H1 (cell line): Measurements from ENCODE around the gene PLAC1. TPM values are rescaled to one million over a fixed set of nuclear protein-coding genes. Genes with fewer than 3 reads are reported as not detected.

Source experiments
- CTCF ChIA-PET: fragments of 300-600 bp; sonication (Branson Sonifier 250); formaldehyde crosslinking; loops from one replicate; lab custom pipeline; 2021; ENCODE audit not compliant: partially characterized antibody; lab: Charles Lee
- POLR2A ChIA-PET: fragments of 300-600 bp; sonication (Branson Sonifier 250); formaldehyde crosslinking; loops from one replicate; lab custom pipeline; 2021; ENCODE audit warnings: inconsistent platforms; ENCODE audit not compliant: partially characterized antibody; lab: Charles Lee
- DNase-seq, 2 experiments: peaks; one replicate each; pipeline versions ENCODE4 v3.0.0 to v3.0.0-alpha.2; 2010 to 2022; ENCODE audit warnings: low spot score in 2 of 2, low read depth in 1 of 2, mixed read lengths in 1 of 2
- FAIRE-seq: peaks from 2 replicates; lab custom pipeline; 2011; peaks lifted over from hg19 to GRCh38; lab: Jason Lieb, UNC
- H2AFZ ChIP-seq: 2 replicates; pipeline ENCODE4 v1.8.1; 2012; ENCODE audit warnings: low read length, inconsistent platforms
- H2AK5ac ChIP-seq: 2 replicates; pipeline ENCODE4 v1.6.1; 2013; ENCODE audit warnings: low read depth, low read length
- H2BK120ac ChIP-seq: replicated peaks from 2 replicates; pipeline ENCODE3; 2013; ENCODE audit warnings: low read depth, low read length, inconsistent platforms
- H2BK12ac ChIP-seq: 2 replicates; pipeline ENCODE4 v1.6.1; 2013; ENCODE audit warnings: low read depth, low read length
- H2BK15ac ChIP-seq: 2 replicates; pipeline ENCODE4 v1.6.1; 2013; ENCODE audit warnings: low read length
- H2BK20ac ChIP-seq: 2 replicates; pipeline ENCODE4 v1.6.1; 2013; ENCODE audit warnings: low read length
- H2BK5ac ChIP-seq: 2 replicates; pipeline ENCODE4 v1.6.1; 2013; ENCODE audit warnings: low read depth, low read length
- H3K14ac ChIP-seq: 2 replicates; pipeline ENCODE4 v1.6.1; 2013; ENCODE audit warnings: inconsistent platforms; ENCODE audit not compliant: insufficient read length
- H3K18ac ChIP-seq: 2 replicates; pipeline ENCODE4 v1.6.1; 2013; ENCODE audit warnings: low read length; ENCODE audit errors: extremely low read depth
- H3K23ac ChIP-seq: 2 replicates; pipeline ENCODE4 v1.6.1; 2013; ENCODE audit warnings: inconsistent platforms; ENCODE audit not compliant: insufficient read length
- H3K23me2 ChIP-seq: 2 replicates; pipeline ENCODE4 v1.6.1; 2013; ENCODE audit warnings: low read depth, low read length
- H3K27ac ChIP-seq: 2 replicates; pipeline ENCODE4 v1.6.1; 2011; ENCODE audit warnings: low read depth, low read length, inconsistent platforms
- H3K27me3 ChIP-seq, 4 experiments: replicated peaks in 1 of 4; 1 replicate in 1 of 4; 2 replicates in 3 of 4; pipeline versions ENCODE4 v1.6.1 to v1.8.1; 2011 to 2013; ENCODE audit warnings: low read length in 3 of 4, mild to moderate bottlenecking in 3 of 4, inconsistent platforms in 2 of 4, mixed read lengths in 2 of 4, moderate library complexity in 1 of 4; ENCODE audit not compliant: control insufficient read depth in 3 of 4, insufficient read depth in 3 of 4; ENCODE audit errors: extremely low read depth in 1 of 4
- H3K36me3 ChIP-seq, 4 experiments: 2 replicates each; pipeline versions ENCODE4 v1.6.1 to v1.8.1; 2011 to 2013; ENCODE audit warnings: mild to moderate bottlenecking in 4 of 4, low read length in 3 of 4, moderate library complexity in 2 of 4, control low read depth in 1 of 4, inconsistent platforms in 1 of 4; ENCODE audit not compliant: insufficient read depth in 4 of 4, control insufficient read depth in 2 of 4
- H3K4ac ChIP-seq: replicated peaks from 2 replicates; pipeline ENCODE3; 2013; ENCODE audit warnings: low read length, low read depth, mixed read lengths, inconsistent platforms; ENCODE audit not compliant: insufficient read length
- H3K4me1 ChIP-seq, 4 experiments: replicated peaks in 1 of 4; 1 replicate in 1 of 4; 2 replicates in 3 of 4; pipeline versions ENCODE4 v1.6.1 to v1.8.1; 2011 to 2013; ENCODE audit warnings: low read length in 3 of 4, inconsistent platforms in 2 of 4, mixed read lengths in 1 of 4; ENCODE audit not compliant: insufficient read depth in 4 of 4, control insufficient read depth in 3 of 4
- H3K4me2 ChIP-seq, 2 experiments: 2 replicates each; pipeline versions ENCODE4 v1.6.1 to v1.8.1; 2011 to 2013; ENCODE audit warnings: low read depth in 2 of 2, low read length in 2 of 2, control low read depth in 1 of 2, inconsistent platforms in 1 of 2, mild to moderate bottlenecking in 1 of 2; ENCODE audit not compliant: insufficient read depth in 1 of 2
- H3K4me3 ChIP-seq, 4 experiments: fragments of 200-600, 300-600 bp in 1 of 4; sonication (generic), shearing (Covaris generic), sonication (Bioruptor Twin) in 1 of 4; 2 replicates each; pipeline versions ENCODE4 v1.5.1 to v1.8.1; 2011 to 2016; ENCODE audit warnings: low read length in 4 of 4, low read depth in 3 of 4, control low read depth in 2 of 4, inconsistent platforms in 2 of 4, mild to moderate bottlenecking in 2 of 4, mixed read lengths in 1 of 4, moderate library complexity in 1 of 4; ENCODE audit not compliant: insufficient read depth in 2 of 4; ENCODE audit errors: extremely low read depth in 1 of 4
- H3K56ac ChIP-seq: replicated peaks from 2 replicates; pipeline ENCODE3; 2013; ENCODE audit warnings: low read depth, mild to moderate bottlenecking, mixed read lengths, low read length, inconsistent platforms; ENCODE audit not compliant: insufficient read length
- H3K79me1 ChIP-seq: 2 replicates; pipeline ENCODE4 v1.6.1; 2013; ENCODE audit warnings: low read depth, low read length, control low read depth
- H3K79me2 ChIP-seq, 2 experiments: 2 replicates each; pipeline versions ENCODE4 v1.6.1 to v1.8.1; 2012 to 2013; ENCODE audit warnings: low read length in 2 of 2, mild to moderate bottlenecking in 2 of 2, inconsistent platforms in 1 of 2; ENCODE audit not compliant: insufficient read depth in 2 of 2, control insufficient read depth in 1 of 2
- H3K9ac ChIP-seq, 4 experiments: replicated peaks in 1 of 4; 1 replicate in 1 of 4; 2 replicates in 3 of 4; pipeline versions ENCODE4 v1.6.1 to v1.8.1; 2011 to 2013; ENCODE audit warnings: low read depth in 3 of 4, low read length in 3 of 4, control low read depth in 2 of 4, mild to moderate bottlenecking in 2 of 4, moderate library complexity in 2 of 4, inconsistent platforms in 1 of 4; ENCODE audit errors: extremely low read depth in 1 of 4
- H3K9me3 ChIP-seq, 2 experiments: 2 replicates each; pipeline versions ENCODE4 v1.6.1 to v1.8.1; 2012 to 2013; ENCODE audit warnings: mild to moderate bottlenecking in 2 of 2, moderate library complexity in 2 of 2, control low read depth in 1 of 2, inconsistent platforms in 1 of 2, low read depth in 1 of 2, low read length in 1 of 2, mixed read lengths in 1 of 2; ENCODE audit not compliant: insufficient read depth in 2 of 2
- H4K20me1 ChIP-seq, 2 experiments: replicated peaks in 1 of 2; 2 replicates each; pipeline versions ENCODE3 to v1.8.1; 2011 to 2013; ENCODE audit warnings: inconsistent platforms in 2 of 2, low read length in 2 of 2, mild to moderate bottlenecking in 1 of 2; ENCODE audit not compliant: insufficient read depth in 2 of 2, control insufficient read depth in 1 of 2
- H4K5ac ChIP-seq: 2 replicates; pipeline ENCODE4 v1.6.1; 2013; ENCODE audit warnings: low read length, low read depth, mixed read lengths, inconsistent platforms; ENCODE audit not compliant: insufficient read length
- H4K8ac ChIP-seq: 2 replicates; pipeline ENCODE4 v1.8.0; 2013; ENCODE audit warnings: mild to moderate bottlenecking, moderate library complexity, low read length, inconsistent platforms; ENCODE audit not compliant: insufficient read depth; ENCODE audit errors: extremely low read depth
- H4K91ac ChIP-seq: replicated peaks from 2 replicates; pipeline ENCODE3; 2013; ENCODE audit warnings: low read length, mixed read lengths, inconsistent platforms; ENCODE audit not compliant: insufficient read length
- NANOG ChIP-seq: IDR thresholded peaks from 2 replicates; pipeline ENCODE4 v1.6.1; 2011; ENCODE audit warnings: low read length, low read depth, mild to moderate bottlenecking, inconsistent platforms; ENCODE audit not compliant: insufficient read depth, poor library complexity, severe bottlenecking
- POLR2A ChIP-seq, 2 experiments: IDR thresholded peaks; 1 replicate in 1 of 2; 2 replicates in 1 of 2; pipeline ENCODE4 v1.6.1; 2011; ENCODE audit warnings: low read depth in 2 of 2, low read length in 2 of 2, mild to moderate bottlenecking in 2 of 2; ENCODE audit errors: control extremely low read depth in 1 of 2
- POU5F1 ChIP-seq: IDR thresholded peaks from 2 replicates; pipeline ENCODE4 v1.6.1; 2011; ENCODE audit warnings: low read depth, mild to moderate bottlenecking, low read length, moderate library complexity
- RBBP5 ChIP-seq: IDR thresholded peaks from 2 replicates; pipeline ENCODE4 v1.7.1; 2012; ENCODE audit warnings: low read depth, mild to moderate bottlenecking, inconsistent platforms, low read length, moderate library complexity, borderline replicate concordance
- SAP30 ChIP-seq: fragments of 300-600 bp; sonication (generic); IDR thresholded peaks from 2 replicates; pipeline ENCODE4 v1.7.1; 2012; ENCODE audit warnings: low read length, moderate library complexity, mild to moderate bottlenecking, inconsistent platforms; ENCODE audit not compliant: insufficient read depth, insufficient replicate concordance
- SP1 ChIP-seq: IDR thresholded peaks from 2 replicates; pipeline ENCODE4 v1.6.1; 2011; ENCODE audit warnings: low read depth, low read length
- TAF7 ChIP-seq: optimal IDR thresholded peaks from 2 replicates; pipeline ENCODE3; 2011; ENCODE audit warnings: low read depth, mild to moderate bottlenecking, inconsistent platforms, low read length, moderate library complexity, borderline replicate concordance
- ZNF274 ChIP-seq: IDR thresholded peaks from 2 replicates; pipeline ENCODE4 v1.7.0; 2012; ENCODE audit warnings: low read length, borderline replicate concordance; ENCODE audit errors: extremely low read depth
- WGBS, 2 experiments: shearing (Covaris generic) in 1 of 2; methylation state at CpG; one replicate each; pipeline versions ENCODE4 v1.1.6 to v1.1.7; 2013 to 2015; ENCODE audit warnings: low lambda C conversion rate in 2 of 2, mixed read lengths in 2 of 2, inconsistent platforms in 1 of 2, low coverage in 1 of 2, missing lambda C conversion rate in 1 of 2; ENCODE audit not compliant: insufficient replicate concordance in 2 of 2, insufficient coverage in 1 of 2, insufficient read length in 1 of 2; ENCODE audit errors: extremely low coverage in 1 of 2, missing lambda C conversion rate in 1 of 2; 5-methylcytosine and 5-hydroxymethylcytosine counted together
- polyA plus RNA-seq, 7 experiments: library from polyadenylated mRNA; depleted of rRNA in 3 of 7; stranded (reverse) in 5 of 7; unstranded in 2 of 7; fragments of >200 nt in 5 of 7; fragments of 200-250 nt in 2 of 7; gene quantifications; 1 replicate in 5 of 7; 2 replicates in 1 of 7; 4 replicates in 1 of 7; pipeline versions ENCODE4 v1.2.1 to v1.2.3, GENCODE V29; 2011 to 2013; ENCODE audit warnings: missing spikeins in 2 of 7, mixed read lengths in 2 of 7
- total RNA-seq: library from RNA; stranded (reverse); fragmentation: NEBNext Ultra II Directional; extraction: Animal tissue kit (Norgen Biotek cat#: 25700); gene quantifications from 2 replicates; pipeline ENCODE4 v1.2.1, GENCODE V29; 2021

Gene PLAC1
- total and polyA plus RNA-seq, 2 of the 8 experiments (the other 6 are each of a cell fraction or from before 2014, with no cell fraction given): 1.8 TPM; not detected in 1

DNA sequence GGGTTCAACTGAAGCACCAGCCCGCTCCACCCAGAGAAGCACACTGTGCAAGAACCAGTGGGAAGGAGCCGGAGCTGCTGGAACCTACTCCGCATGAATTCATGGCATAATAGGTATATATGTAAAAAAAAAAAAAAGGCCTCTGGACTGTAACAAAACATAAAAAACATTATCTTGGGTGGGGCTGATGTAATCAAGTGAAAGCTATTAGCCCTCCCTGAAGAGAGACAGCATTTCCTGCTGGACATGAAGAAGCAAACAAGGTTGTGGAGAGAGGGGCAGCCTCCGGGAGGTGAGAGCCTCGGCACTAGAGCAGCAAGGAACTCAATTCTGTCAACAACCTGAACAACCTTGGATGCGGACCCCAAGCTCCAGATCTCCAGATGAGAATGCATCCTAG, 50.7 kb downstream of the PLAC1 start:
- ChIA-PET CTCF (no interaction called here), POLR2A (no interaction called here)

More for the DNA sequence above, 50.7 kb downstream of the PLAC1 start:
- no peak overlapping the region for H3K18ac ChIP-seq
- no peak overlapping the region for H2BK120ac ChIP-seq
- H3K4me3 ChIP-seq: no peak overlapping the region
- WGBS, 2 experiments: 79% methylated on average over 3 of the region's 6 CpGs; no CpG with 5 or more reads in 1 of the 2 experiments
- no peak overlapping the region for H3K14ac ChIP-seq
- H3K9ac ChIP-seq: no peak overlapping the region
- H4K91ac ChIP-seq: no peak overlapping the region
- no peak overlapping the region for H4K5ac ChIP-seq
- H2AFZ ChIP-seq: no peak overlapping the region
- FAIRE-seq: no peak
- H3K27me3 ChIP-seq: no peaks in the 10 kb centered on the region
- H3K36me3 ChIP-seq: no peaks in the 10 kb centered on the region
- H3K79me1 ChIP-seq: no peaks in the 10 kb centered on the region
- H3K4ac ChIP-seq: no peak overlapping the region
- no peaks in the 10 kb centered on the region for H3K23me2 ChIP-seq
- no peak overlapping the region for H3K4me2 ChIP-seq
- no peak overlapping the region for H3K23ac ChIP-seq
- no peaks in the 10 kb centered on the region for H3K79me2 ChIP-seq
- H2BK20ac ChIP-seq: no peak overlapping the region
- no peaks in the 10 kb centered on the region for H4K20me1 ChIP-seq
- H2BK12ac ChIP-seq: no peak overlapping the region
- H2AK5ac ChIP-seq: no peak overlapping the region
- no peak overlapping the region for H3K27ac ChIP-seq
- no peaks in the 10 kb centered on the region for H3K9me3 ChIP-seq
- H4K8ac ChIP-seq: no peak overlapping the region
- no peak overlapping the region for H3K56ac ChIP-seq
- no peak overlapping the region for H2BK15ac ChIP-seq
- TF ChIP-seq RBBP5: no peak
- no peak for TF ChIP-seq TAF7
- TF ChIP-seq SAP30: no peak
- no peak for TF ChIP-seq NANOG
- no peak for TF ChIP-seq SP1
- no peak for TF ChIP-seq ZNF274
- TF ChIP-seq POU5F1: no peak
- TF ChIP-seq POLR2A (IDR thresholded peaks at IDR 0.05; ENCODE audit: control extremely low read depth in 1 of 2, low read depth in 2 of 2, low read length in 2 of 2): no peak
- no peak for DNase-seq
- H2BK5ac ChIP-seq: no peak overlapping the region
- peaks cover 0 to 7% (median 2%) of the 10 kb centered on the region in 4 experiments; a peak in 3 of 7 replicates for H3K4me1 ChIP-seq
